WERI-Rb-1 (cell line): ENCODE results near the gene MDM4.

Experiments used
- DNase-seq: peaks from one replicate; pipeline ENCODE4 v3.0.0-alpha.2; 2020
- H3K27ac ChIP-seq: fragments of 250-450 bp; sonication (Bioruptor Pico); 2 replicates; pipeline ENCODE4 v1.5.1; 2020; ENCODE audit warnings: mild to moderate bottlenecking, moderate library complexity
- H3K27me3 ChIP-seq: fragments of 250-450 bp; sonication (Bioruptor Pico); 2 replicates; pipeline ENCODE4 v1.5.1; 2021; ENCODE audit warnings: mild to moderate bottlenecking, low read depth, moderate library complexity; ENCODE audit not compliant: insufficient read depth, severe bottlenecking
- H3K36me3 ChIP-seq: fragments of 250-450 bp; sonication (Bioruptor Pico); 2 replicates; pipeline ENCODE4 v1.5.1; 2020; ENCODE audit warnings: mild to moderate bottlenecking, moderate library complexity
- H3K4me3 ChIP-seq: 2 replicates; pipeline ENCODE4 v1.5.1; 2011; ENCODE audit warnings: low read depth, mild to moderate bottlenecking, control low read depth, low read length
- H3K9me3 ChIP-seq: fragments of 250-450 bp; sonication (Bioruptor Pico); 2 replicates; pipeline ENCODE4 v1.5.1; 2021; ENCODE audit warnings: mild to moderate bottlenecking, moderate library complexity; ENCODE audit not compliant: severe bottlenecking
- TF ChIP-seq, protein P1 (sequence below): IDR thresholded peaks from 2 replicates; pipeline ENCODE4 v1.5.1; 2011; ENCODE audit warnings: low read depth, mild to moderate bottlenecking, control low read depth, inconsistent platforms, low read length

Gene MDM4

DNA sequence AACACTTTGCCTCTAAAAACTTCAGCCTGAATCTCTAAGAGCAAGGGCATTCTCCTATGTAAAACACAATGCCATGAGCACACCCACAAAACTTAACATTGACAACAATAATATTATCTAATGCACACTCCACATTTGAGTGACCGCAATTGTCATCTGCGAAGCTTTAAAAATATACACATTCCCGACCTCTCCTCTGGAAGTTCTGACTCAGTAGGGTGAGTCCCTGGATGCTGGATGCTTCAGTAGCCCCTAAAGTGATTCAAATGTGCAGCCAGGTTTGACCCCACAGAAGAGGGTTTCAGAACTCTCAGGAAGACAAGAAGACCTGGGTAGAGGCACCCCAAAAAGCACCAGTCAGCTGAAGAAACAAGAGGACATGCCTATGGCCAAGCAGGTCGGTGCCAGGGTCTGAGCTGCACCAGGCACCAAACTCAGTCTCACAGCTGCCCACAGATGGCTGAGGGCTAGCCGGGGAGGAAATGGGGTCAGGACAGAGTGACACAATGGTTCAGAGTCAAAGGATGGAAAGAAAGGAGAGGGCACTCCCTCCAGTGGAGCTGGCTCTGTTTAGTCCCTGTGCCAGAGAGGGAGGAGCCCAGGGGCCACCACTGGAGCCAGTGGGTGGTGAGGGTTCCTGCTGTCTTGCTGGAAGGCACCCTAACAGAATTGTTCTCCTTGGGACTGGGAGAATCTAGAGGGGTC is 39.0 kb upstream of the MDM4 start:
- no peak for DNase-seq
- peaks cover 4% of the 10 kb centered on the region for H3K9me3 ChIP-seq
- H3K4me3 ChIP-seq: no peak overlapping the region
- H3K27ac ChIP-seq: no peak overlapping the region
- no peaks in the 10 kb centered on the region for H3K27me3 ChIP-seq
- H3K36me3 ChIP-seq: no peaks in the 10 kb centered on the region
- TF ChIP-seq, protein P1, sequence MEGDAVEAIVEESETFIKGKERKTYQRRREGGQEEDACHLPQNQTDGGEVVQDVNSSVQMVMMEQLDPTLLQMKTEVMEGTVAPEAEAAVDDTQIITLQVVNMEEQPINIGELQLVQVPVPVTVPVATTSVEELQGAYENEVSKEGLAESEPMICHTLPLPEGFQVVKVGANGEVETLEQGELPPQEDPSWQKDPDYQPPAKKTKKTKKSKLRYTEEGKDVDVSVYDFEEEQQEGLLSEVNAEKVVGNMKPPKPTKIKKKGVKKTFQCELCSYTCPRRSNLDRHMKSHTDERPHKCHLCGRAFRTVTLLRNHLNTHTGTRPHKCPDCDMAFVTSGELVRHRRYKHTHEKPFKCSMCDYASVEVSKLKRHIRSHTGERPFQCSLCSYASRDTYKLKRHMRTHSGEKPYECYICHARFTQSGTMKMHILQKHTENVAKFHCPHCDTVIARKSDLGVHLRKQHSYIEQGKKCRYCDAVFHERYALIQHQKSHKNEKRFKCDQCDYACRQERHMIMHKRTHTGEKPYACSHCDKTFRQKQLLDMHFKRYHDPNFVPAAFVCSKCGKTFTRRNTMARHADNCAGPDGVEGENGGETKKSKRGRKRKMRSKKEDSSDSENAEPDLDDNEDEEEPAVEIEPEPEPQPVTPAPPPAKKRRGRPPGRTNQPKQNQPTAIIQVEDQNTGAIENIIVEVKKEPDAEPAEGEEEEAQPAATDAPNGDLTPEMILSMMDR: no peak

DNA sequence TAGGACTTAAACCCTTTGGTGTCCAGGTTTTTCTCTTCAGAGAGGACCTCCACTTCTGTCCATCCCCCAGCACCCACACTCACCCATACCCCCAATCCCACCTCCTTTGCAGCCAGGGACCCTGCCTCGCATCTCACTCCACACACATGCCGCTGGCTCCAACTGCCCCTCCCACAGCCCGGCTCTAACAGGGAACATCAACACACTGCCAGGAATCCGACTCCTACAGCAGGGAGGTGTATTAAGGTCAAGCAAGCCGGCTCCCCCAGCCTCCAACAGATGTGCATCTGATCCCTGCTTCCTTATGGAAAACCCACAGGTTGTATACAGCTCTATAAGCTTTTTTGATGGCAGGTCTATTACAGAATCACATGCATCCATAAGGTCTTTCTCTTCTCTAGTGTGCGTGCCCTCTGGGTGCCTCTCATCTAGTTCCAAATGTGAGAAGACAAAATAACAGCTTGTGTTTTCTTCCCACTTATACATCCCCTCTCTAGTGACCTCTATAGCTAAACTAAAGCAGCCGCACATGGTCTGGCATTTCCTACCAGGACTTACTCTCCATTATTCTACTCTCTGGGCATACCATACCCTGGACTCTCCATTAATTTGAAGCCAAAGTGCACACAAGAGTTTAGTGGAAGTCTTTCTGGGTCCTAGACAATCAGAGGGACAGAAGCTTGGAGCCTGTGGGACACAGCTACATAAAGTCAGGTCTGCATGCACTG is 37.9 kb upstream of the MDM4 start:
- Histone ChIP-seq H3K36me3 (no peaks in the 10 kb centered on the region), H3K27ac (no peak overlapping the region), H3K4me3 (no peak overlapping the region), H3K9me3 (peaks cover 4% of the 10 kb centered on the region), H3K27me3 (no peaks in the 10 kb centered on the region)
- TF ChIP-seq, protein P1: peak; percentile 41; the same call in 1 of the 2 replicates
- peak; percentile 93 for DNase-seq

DNA sequence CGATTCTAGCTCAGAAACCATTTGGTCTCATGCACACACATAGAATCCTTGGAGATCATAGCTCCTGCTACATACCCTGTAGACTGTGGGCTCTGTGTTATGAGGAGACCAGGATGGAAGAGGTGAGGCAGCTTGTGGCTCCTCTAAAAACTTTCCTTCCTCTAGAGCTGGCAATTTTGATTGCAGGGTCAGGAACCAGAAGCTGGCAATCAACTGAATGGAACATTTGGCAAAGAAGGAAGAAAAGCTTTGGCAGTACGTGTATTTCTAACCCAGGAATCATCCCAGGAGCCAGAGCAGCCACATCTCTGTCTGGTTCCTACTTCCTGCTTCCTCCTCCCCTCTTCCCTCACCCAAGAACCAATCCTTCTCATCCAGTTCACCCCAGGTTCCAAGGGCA is 37.3 kb upstream of the MDM4 start:
- TF ChIP-seq, protein P1: no peak
- no peak overlapping the region for H3K4me3 ChIP-seq
- peaks cover 4% of the 10 kb centered on the region for H3K9me3 ChIP-seq
- no peak overlapping the region for H3K27ac ChIP-seq
- no peak for DNase-seq
- H3K36me3 ChIP-seq: no peaks in the 10 kb centered on the region
- no peaks in the 10 kb centered on the region for H3K27me3 ChIP-seq

DNA sequence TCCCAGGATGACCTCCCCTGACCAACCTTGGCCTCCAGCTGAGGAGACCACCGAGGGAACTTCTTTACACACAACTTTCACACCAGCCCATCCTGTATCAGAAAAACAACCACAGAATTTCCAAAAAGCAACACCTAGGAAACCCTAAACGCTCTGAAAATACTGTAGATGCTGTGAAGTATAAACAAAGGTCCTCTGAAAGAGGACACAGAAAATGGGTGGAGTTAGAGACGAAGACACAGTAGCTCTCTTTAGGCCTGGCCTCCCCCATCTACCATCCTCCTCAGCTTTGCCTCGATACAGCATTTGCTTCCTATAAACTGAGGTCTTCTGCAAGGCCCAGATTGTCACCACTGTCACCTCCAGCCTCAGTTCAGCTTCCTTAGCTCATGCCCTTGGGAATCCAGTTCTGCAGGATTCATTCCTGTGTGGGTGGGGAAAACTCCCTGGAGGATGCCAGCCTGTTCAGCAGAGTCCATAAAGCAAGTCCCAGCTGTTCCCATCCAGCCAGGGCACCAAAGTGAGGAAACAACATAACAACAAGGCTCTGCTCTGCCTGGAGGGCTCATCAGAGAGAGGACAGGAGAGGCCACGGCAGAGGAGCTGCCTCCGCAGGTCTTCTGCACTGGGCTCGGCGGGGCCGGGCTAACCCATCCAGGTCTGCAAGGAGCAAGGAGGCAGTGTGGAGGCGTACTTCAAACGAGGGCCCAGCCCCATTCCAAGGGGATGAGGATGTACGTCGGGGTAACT is 36.6 kb upstream of the MDM4 start:
- H3K9me3 ChIP-seq: no peaks in the 10 kb centered on the region
- no peaks in the 10 kb centered on the region for H3K27me3 ChIP-seq
- no peaks in the 10 kb centered on the region for H3K36me3 ChIP-seq
- no peak for DNase-seq
- no peak overlapping the region for H3K27ac ChIP-seq
- TF ChIP-seq, protein P1: no peak
- no peak overlapping the region for H3K4me3 ChIP-seq

DNA sequence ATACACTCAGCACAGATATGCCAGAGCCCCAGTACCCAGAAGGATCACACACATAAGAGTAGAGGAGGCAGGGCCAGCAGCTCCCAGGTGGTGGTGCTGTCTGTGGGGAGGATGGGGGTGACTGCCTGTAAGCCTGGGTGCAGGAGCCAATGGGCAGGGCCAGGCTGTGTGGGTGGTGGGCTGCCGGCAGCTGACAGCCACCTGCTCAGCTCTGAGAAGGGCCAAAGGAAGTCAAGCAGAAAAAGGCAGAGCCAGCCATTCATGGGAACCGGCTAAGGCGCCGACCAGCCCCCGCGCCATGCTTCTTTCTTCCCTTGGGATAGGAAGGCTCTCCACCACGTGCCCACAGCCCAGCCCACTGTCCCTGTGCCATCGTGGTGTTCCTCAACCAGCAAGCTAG is 35.7 kb upstream of the MDM4 start:
- H3K27me3 ChIP-seq: no peaks in the 10 kb centered on the region
- peak; percentile 54 for DNase-seq
- no peak overlapping the region for H3K27ac ChIP-seq
- no peaks in the 10 kb centered on the region for H3K9me3 ChIP-seq
- H3K4me3 ChIP-seq: no peak overlapping the region
- H3K36me3 ChIP-seq: no peaks in the 10 kb centered on the region
- TF ChIP-seq, protein P1: peak; percentile 43; the same call in 1 of the 2 replicates
